SJSA1 (cell line): ENCODE results near the gene NKAPD1. TPM values are rescaled to one million over a fixed set of nuclear protein-coding genes. Genes with fewer than 3 reads are reported as not detected.
"Not testable (repeated sequence)": the region's sequence is repeated elsewhere in the genome, so short reads cannot be mapped to it uniquely, and the experiment has no call there.

Source experiments
- DNase-seq, 2 experiments: peaks; one replicate each; pipeline ENCODE4 v3.0.0-alpha.2; 2015 to 2020; ENCODE audit warnings: low spot score in 2 of 2, low read depth in 1 of 2
- H3K27ac ChIP-seq: fragments of 250-450 bp; sonication (Bioruptor Pico); 2 replicates; pipeline ENCODE4 v1.5.1; 2020; ENCODE audit warnings: mild to moderate bottlenecking, moderate library complexity
- H3K27me3 ChIP-seq: fragments of 250-450 bp; sonication (Bioruptor Pico); replicated peaks from 2 replicates; pipeline ENCODE4 v1.5.1; 2020; ENCODE audit warnings: mild to moderate bottlenecking, moderate library complexity
- H3K36me3 ChIP-seq: fragments of 250-450 bp; sonication (Bioruptor Pico); 2 replicates; pipeline ENCODE4 v1.5.1; 2020; ENCODE audit warnings: mild to moderate bottlenecking
- H3K4me1 ChIP-seq: fragments of 250-450 bp; sonication (Bioruptor Pico); replicated peaks from 2 replicates; pipeline ENCODE4 v1.6.1; 2021; ENCODE audit warnings: mild to moderate bottlenecking
- H3K4me3 ChIP-seq: fragments of 250-450 bp; sonication (Bioruptor Pico); 2 replicates; pipeline ENCODE4 v1.5.1; 2020; ENCODE audit warnings: mild to moderate bottlenecking
- H3K9me3 ChIP-seq: fragments of 250-450 bp; sonication (Bioruptor Pico); replicated peaks from 2 replicates; pipeline ENCODE4 v1.5.1; 2020; ENCODE audit warnings: mild to moderate bottlenecking
- total RNA-seq: library from RNA; depleted of rRNA; stranded (reverse); fragments of >200 nt; shearing (Covaris generic); gene quantifications from 2 replicates; pipeline ENCODE4 v1.2.3, GENCODE V29; 2014; rRNA removed

The NKAPD1 gene
- 13.5 and 24.4 TPM in 2 replicates for total RNA-seq

- peaks cover 22% of the 10 kb centered on the region for H3K36me3 ChIP-seq
- DNase-seq: peak; percentile 70 to 86
- peak within 1 kb of the TSS; percentile 65 for H3K4me3 ChIP-seq
- no peaks in the 10 kb centered on the region for H3K9me3 ChIP-seq
- H3K4me1 ChIP-seq: 0 out of 2 replicates have a peak, but pooled peaks cover 3% of the 10 kb centered on the region
- no peaks in the 10 kb centered on the region for H3K27me3 ChIP-seq
- H3K27ac ChIP-seq: peak within 1 kb of the TSS; percentile 86
Measured at GRCh38 chr11:112073941-112074811, at the start of gene NKAPD1, which contains the start of gene PIH1D2. NKAPD1 (plus strand) TSS chr11:112074299; CDS start chr11:112075575, 1,276 bp downstream. PIH1D2 (minus strand) TSS chr11:112074017; CDS start chr11:112073174, 843 bp downstream.

- H3K36me3 ChIP-seq: peaks cover 6% of the 10 kb centered on the region; the same call in 1 of the 2 replicates
- no peaks in the 10 kb centered on the region; the same call in 1 of the 2 replicates for H3K9me3 ChIP-seq
- H3K27me3 ChIP-seq: no peaks in the 10 kb centered on the region
- peak; percentile 70 to 73 for DNase-seq
- peak within 1 kb of the TSS; percentile 83 for H3K27ac ChIP-seq
- H3K4me1 ChIP-seq: peaks cover 6% of the 10 kb centered on the region
- peak within 1 kb of the TSS; percentile 79 for H3K4me3 ChIP-seq
Measured at GRCh38 chr11:112024773-112025678, 49.1 kb upstream of the NKAPD1 start, which contains the start of gene DLAT. DLAT (plus strand) TSS chr11:112025408; CDS start chr11:112025473, 65 bp downstream.

DNA sequence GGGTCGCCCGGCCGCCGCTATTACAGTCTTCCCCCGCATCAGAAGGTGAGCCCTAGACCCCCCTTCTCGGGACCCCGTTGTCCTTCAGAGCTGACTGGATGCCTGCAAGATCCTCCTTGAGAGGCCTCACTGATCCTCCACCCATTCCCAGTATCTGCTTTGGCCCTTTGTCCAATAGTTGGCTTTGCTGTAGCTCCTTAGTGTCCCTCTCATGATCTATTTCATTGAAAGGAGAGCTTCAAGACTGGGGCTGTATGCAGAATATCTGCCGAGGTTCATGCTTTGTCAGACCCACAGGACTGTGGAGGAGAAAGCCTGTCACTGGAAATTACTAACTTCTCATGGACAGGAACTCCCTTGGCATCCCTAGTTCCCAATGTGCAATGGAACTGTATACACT lies 48.4 kb upstream of the NKAPD1 start:
- H3K27me3 ChIP-seq: no peaks in the 10 kb centered on the region
- H3K36me3 ChIP-seq: peaks cover 6% of the 10 kb centered on the region; the same call in 1 of the 2 replicates
- H3K27ac ChIP-seq: peak overlapping the region; percentile 83
- H3K4me1 ChIP-seq: peaks cover 6% of the 10 kb centered on the region
- peak in 1 of 2 experiments; percentile 22 for DNase-seq
- no peaks in the 10 kb centered on the region; the same call in 1 of the 2 replicates for H3K9me3 ChIP-seq
- H3K4me3 ChIP-seq: peak overlapping the region; percentile 79

DNA sequence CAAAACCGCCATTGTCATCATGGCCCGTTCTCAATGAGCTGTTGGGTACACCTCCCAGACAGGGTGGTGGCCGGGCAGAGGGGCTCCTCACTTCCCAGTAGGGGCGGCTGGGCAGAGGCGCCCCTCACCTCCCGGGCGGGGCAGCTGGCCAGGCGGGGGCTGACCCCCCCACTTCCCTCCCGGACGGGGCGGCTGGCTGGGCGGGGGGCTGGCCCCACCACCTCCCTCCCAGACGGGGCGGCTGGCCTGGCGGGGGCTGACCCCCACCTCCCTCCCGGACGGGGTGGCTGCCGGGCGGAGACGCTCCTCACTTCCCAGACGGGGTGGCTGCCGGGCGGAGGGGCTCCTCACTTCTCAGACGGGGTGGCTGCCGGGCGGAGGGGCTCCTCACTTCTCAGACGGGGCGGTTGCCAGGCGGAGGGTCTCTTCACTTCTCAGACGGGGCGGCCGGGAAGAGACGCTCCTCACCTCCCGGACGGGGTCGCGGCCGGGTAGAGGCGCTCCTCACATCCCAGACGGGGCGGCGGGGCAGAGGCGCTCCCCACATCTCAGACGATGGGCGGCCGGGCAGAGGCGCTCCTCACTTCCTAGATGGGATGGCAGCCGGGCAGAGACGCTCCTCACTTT lies 47.2 kb upstream of the NKAPD1 start:
- H3K9me3 ChIP-seq, DNase-seq, H3K4me1 ChIP-seq, H3K27ac ChIP-seq, H3K4me3 ChIP-seq, H3K36me3 ChIP-seq, H3K27me3 ChIP-seq: not testable (repeated sequence)

DNA sequence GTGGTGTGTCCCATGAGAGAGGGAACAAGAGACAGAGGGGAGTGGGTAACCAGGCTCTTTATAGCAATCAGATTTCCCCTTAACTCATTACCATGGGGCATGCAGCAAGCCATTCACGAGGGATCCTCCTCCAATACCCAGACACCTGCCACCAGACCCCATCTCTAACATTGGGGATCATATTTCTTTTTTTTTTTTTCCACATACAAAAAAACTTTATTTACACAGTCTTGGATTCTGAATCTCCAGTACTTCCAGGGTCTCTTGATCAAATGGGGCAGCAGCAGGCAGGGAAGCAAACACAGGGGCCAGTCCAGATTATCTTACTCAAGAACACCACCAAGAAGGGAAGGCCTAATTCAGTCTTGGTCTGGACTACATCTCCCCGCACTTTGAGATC lies 44.6 kb upstream of the NKAPD1 start:
- no peak for DNase-seq
- H3K27ac ChIP-seq: no peak overlapping the region
- H3K4me1 ChIP-seq: peaks cover 4% of the 10 kb centered on the region
- H3K9me3 ChIP-seq: no peaks in the 10 kb centered on the region; the same call in 1 of the 2 replicates
- H3K4me3 ChIP-seq: no peak overlapping the region
- H3K27me3 ChIP-seq: no peaks in the 10 kb centered on the region
- H3K36me3 ChIP-seq: peaks cover 6% of the 10 kb centered on the region; the same call in 1 of the 2 replicates

- Histone ChIP-seq H3K27me3 (no peaks in the 10 kb centered on the region), H3K4me1 (no peaks in the 10 kb centered on the region), H3K4me3 (no peak overlapping the region), H3K9me3 (no peaks in the 10 kb centered on the region), H3K36me3 (no peaks in the 10 kb centered on the region; the same call in none of the 2 replicates), H3K27ac (no peak overlapping the region)
- DNase-seq: no peak
Measured at GRCh38 chr11:112033902-112034301, 40.2 kb upstream of the NKAPD1 start.

GRCh38 chr11:112037527-112037926 lies 36.6 kb upstream of the NKAPD1 start:
- peaks cover 4% of the 10 kb centered on the region; the same call in 1 of the 2 replicates for H3K4me1 ChIP-seq
- H3K36me3 ChIP-seq: peaks cover 3% of the 10 kb centered on the region; the same call in 1 of the 2 replicates
- no peak overlapping the region for H3K4me3 ChIP-seq
- DNase-seq: no peak
- H3K27me3 ChIP-seq: no peaks in the 10 kb centered on the region
- H3K27ac ChIP-seq: no peak overlapping the region
- no peaks in the 10 kb centered on the region for H3K9me3 ChIP-seq

DNA sequence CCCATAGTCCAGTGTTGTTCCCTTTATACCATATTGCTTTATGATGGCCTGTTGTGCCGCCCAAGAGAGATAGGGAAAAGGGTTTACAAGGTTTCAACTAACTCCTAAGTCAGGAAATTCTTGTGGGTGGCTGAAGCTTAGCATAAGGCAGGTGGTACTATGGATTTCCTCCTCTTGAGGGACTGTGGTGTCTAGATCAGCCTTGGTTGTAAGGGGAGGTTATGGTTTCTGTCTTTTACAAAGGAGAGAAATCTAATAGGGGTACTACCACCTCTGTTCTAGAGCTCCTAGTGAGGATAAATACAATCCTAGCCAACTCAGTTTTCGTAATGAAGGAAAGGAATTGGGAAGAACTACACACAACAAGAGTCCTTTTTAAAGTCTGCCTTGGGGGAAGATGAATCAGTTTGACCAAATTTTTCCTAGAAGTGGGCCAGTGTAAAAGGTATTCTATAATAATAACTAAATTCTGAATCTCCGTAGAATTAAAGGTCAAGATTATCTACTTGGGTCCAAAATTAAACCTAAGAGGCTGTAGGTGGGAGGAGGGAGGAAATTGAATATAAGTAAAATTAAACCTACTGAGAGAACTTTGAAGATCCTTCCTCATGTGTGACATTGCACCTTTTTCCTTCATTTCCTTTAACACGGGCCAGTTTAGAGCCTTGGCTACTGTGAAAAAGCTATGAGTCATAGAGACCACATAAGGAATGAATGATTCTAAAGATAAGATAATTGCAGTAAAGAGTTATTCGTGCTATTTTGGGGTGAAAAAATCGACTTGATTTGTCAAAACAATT lies 31.7 kb upstream of the NKAPD1 start:
- H3K27ac ChIP-seq: no peak overlapping the region
- H3K36me3 ChIP-seq: peaks cover 7% of the 10 kb centered on the region; the same call in 1 of the 2 replicates
- no peak overlapping the region for H3K4me3 ChIP-seq
- H3K9me3 ChIP-seq: no peaks in the 10 kb centered on the region
- no peaks in the 10 kb centered on the region for H3K27me3 ChIP-seq
- DNase-seq: no peak
- peaks cover 4% of the 10 kb centered on the region; the same call in 1 of the 2 replicates for H3K4me1 ChIP-seq

GRCh38 chr11:112042961-112043304 lies 31.2 kb upstream of the NKAPD1 start:
- H3K27me3 ChIP-seq: no peaks in the 10 kb centered on the region
- H3K27ac ChIP-seq: no peak overlapping the region
- peaks cover 7% of the 10 kb centered on the region; the same call in 1 of the 2 replicates for H3K36me3 ChIP-seq
- no peaks in the 10 kb centered on the region for H3K9me3 ChIP-seq
- H3K4me1 ChIP-seq: peaks cover 4% of the 10 kb centered on the region; the same call in 1 of the 2 replicates
- H3K4me3 ChIP-seq: no peak overlapping the region
- DNase-seq: no peak

GRCh38 chr11:112044961-112045360 lies 29.1 kb upstream of the NKAPD1 start:
- Histone ChIP-seq H3K27ac (no peak overlapping the region), H3K9me3 (no peaks in the 10 kb centered on the region), H3K27me3 (no peaks in the 10 kb centered on the region), H3K4me1 (peaks cover 9% of the 10 kb centered on the region), H3K36me3 (0 out of 2 replicates have a peak, but pooled peaks cover 13% of the 10 kb centered on the region), H3K4me3 (no peak overlapping the region)
- DNase-seq: no peak

- not testable (repeated sequence) for H3K27ac ChIP-seq, H3K4me3 ChIP-seq, H3K9me3 ChIP-seq, DNase-seq, H3K27me3 ChIP-seq, H3K4me1 ChIP-seq
- H3K36me3 ChIP-seq: 0 out of 2 replicates have a peak, but pooled peaks cover 13% of the 10 kb centered on the region
Measured at GRCh38 chr11:112046647-112047046, 27.5 kb upstream of the NKAPD1 start.

- not testable (repeated sequence) for H3K4me3 ChIP-seq, H3K27ac ChIP-seq, DNase-seq
Measured at GRCh38 chr11:112048256-112048655, 25.8 kb upstream of the NKAPD1 start.

More at GRCh38 chr11:112048256-112048655, 25.8 kb upstream of the NKAPD1 start:
- H3K27me3 ChIP-seq, H3K9me3 ChIP-seq, H3K4me1 ChIP-seq: not testable (repeated sequence)
- peaks cover 13% of the 10 kb centered on the region; the same call in 1 of the 2 replicates for H3K36me3 ChIP-seq
